DMS114 treated with DMSO at 0.1 percent for 48 hours (cell line): Measurements from ENCODE around the gene CYBA.

Source experiments
- DNase-seq: peaks from one replicate; lab custom pipeline; 2025; ENCODE audit not compliant: unreplicated experiment; lab: John Stamatoyannopoulos, UW

Gene CYBA

GRCh38 chr16:88595101-88595500 is 55.8 kb downstream of the CYBA start:
- DNase-seq: no peak

GRCh38 chr16:88593910-88594309 is 56.9 kb downstream of the CYBA start:
- DNase-seq: no peak

- DNase-seq: no peak
Observed at GRCh38 chr16:88593489-88593888, 57.4 kb downstream of the CYBA start.
